Hepatocyte (in vitro differentiated cells): Measurements from ENCODE around the gene NAA15. TPM values are rescaled to one million over a fixed set of nuclear protein-coding genes. Genes with fewer than 3 reads are reported as not detected.
A peak's percentile ranks its signal among the peaks of the same experiment; 100 is the strongest.
"Not testable (repeated sequence)": the region's sequence is repeated elsewhere in the genome, so short reads cannot be mapped to it uniquely, and the experiment has no call there.

Experiments
- DNase-seq: peaks from one replicate; pipeline ENCODE4 v3.0.0-alpha.2; 2016; ENCODE audit warnings: low spot score
- H2AFZ ChIP-seq: fragments of 200-600 bp; sonication (generic); 2 replicates; pipeline ENCODE4 v1.6.0; 2016; ENCODE audit warnings: antibody characterized with exemption, mild to moderate bottlenecking
- H3K27ac ChIP-seq: fragments of 200-600 bp; sonication (generic); 2 replicates; pipeline ENCODE4 v1.5.1; 2016; ENCODE audit warnings: mild to moderate bottlenecking
- H3K27me3 ChIP-seq: fragments of 200-600 bp; sonication (generic); 2 replicates; pipeline ENCODE4 v1.6.1; 2016
- H3K36me3 ChIP-seq: fragments of 200-600 bp; sonication (generic); replicated peaks from 2 replicates; pipeline ENCODE4 v1.5.1; 2016; ENCODE audit warnings: low read depth; ENCODE audit not compliant: insufficient read depth
- H3K4me1 ChIP-seq: fragments of 200-600 bp; sonication (generic); 2 replicates; pipeline ENCODE4 v1.5.1; 2016; ENCODE audit warnings: mild to moderate bottlenecking, moderate library complexity; ENCODE audit not compliant: insufficient read depth
- H3K4me2 ChIP-seq: fragments of 200-600 bp; sonication (generic); 2 replicates; pipeline ENCODE4 v1.6.0; 2016
- H3K4me3 ChIP-seq: fragments of 200-600 bp; sonication (generic); 2 replicates; pipeline ENCODE4 v1.5.1; 2016; ENCODE audit warnings: mild to moderate bottlenecking
- H3K79me2 ChIP-seq: fragments of 200-600 bp; sonication (generic); 2 replicates; pipeline ENCODE4 v1.6.0; 2017; ENCODE audit warnings: mild to moderate bottlenecking
- H3K9me2 ChIP-seq: fragments of 200-600 bp; sonication (generic); replicated peaks from 2 replicates; pipeline ENCODE4 v1.6.0; 2017; ENCODE audit warnings: mild to moderate bottlenecking; ENCODE audit not compliant: insufficient read depth
- H3K9me3 ChIP-seq: fragments of 200-600 bp; sonication (generic); 2 replicates; pipeline ENCODE4 v1.5.1; 2016; ENCODE audit warnings: low read depth, mild to moderate bottlenecking
- H4K20me1 ChIP-seq: fragments of 200-600 bp; sonication (generic); 2 replicates; pipeline ENCODE4 v1.6.0; 2016; ENCODE audit warnings: mild to moderate bottlenecking; ENCODE audit not compliant: insufficient read depth, poor library complexity, severe bottlenecking
- EZH2 ChIP-seq: fragments of 200-600 bp; sonication (generic); IDR thresholded peaks from 2 replicates; pipeline ENCODE4 v1.6.1; 2016; ENCODE audit warnings: antibody characterized with exemption, mild to moderate bottlenecking, borderline replicate concordance
- EZH2phosphoT487 ChIP-seq: fragments of 200-600 bp; sonication (generic); IDR thresholded peaks from one replicate; pipeline ENCODE4 v1.6.1; 2018; ENCODE audit warnings: antibody characterized with exemption, mild to moderate bottlenecking, low read depth, moderate library complexity; ENCODE audit not compliant: unreplicated experiment, severe bottlenecking
- WGBS: methylation state at CpG from one replicate; pipeline ENCODE4 v1.1.6; 2016; ENCODE audit warnings: low lambda C conversion rate; ENCODE audit errors: missing lambda C conversion rate; 5-methylcytosine and 5-hydroxymethylcytosine counted together
- polyA plus RNA-seq: library from polyadenylated mRNA; unstranded; fragments of >200 nt; fragmentation: Nextera tagmentation; extraction: Ambion mirVana; gene quantifications from 2 replicates; pipeline ENCODE4 v1.2.1, GENCODE V29; 2016
- total RNA-seq: library from RNA; depleted of rRNA; stranded (reverse); fragments of >200 nt; gene quantifications from 2 replicates; pipeline ENCODE4 v1.2.3, GENCODE V29; 2014
- TF ChIP-seq, protein P1 (sequence below): fragments of 200-600 bp; sonication (generic); IDR thresholded peaks from 2 replicates; pipeline ENCODE4 v1.5.1; 2016; ENCODE audit warnings: antibody characterized with exemption, mild to moderate bottlenecking; ENCODE audit not compliant: poor library complexity

Gene NAA15
- total and polyA plus RNA-seq, 2 experiments from 2014 or later, result 15.3 to 29.6 TPM

DNA sequence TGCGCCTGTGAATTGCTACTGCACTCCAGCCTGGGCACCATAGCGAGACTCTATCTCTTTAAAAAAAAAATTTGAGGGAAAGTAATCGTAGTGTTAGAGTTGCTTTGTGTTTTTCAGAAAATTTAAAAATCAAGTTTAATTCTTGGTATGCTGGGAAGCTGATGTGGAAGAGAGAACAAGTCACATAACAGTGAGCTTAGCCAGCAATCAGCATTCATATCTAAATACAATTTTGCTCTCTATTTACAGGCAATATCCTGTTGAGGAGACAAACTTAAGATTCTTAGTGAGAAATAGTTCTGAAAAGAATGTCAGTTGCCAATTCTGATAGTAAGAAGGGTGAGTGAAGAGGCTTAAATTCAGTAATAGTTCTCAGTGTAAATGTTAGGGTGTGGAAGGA, 10.6 kb downstream of the NAA15 start:
- Histone ChIP-seq H3K4me3 (no peak overlapping the region), H3K79me2 (peaks cover 98% of the 10 kb centered on the region), H3K27ac (peak overlapping the region; percentile 3), H3K36me3 (no peaks in the 10 kb centered on the region), H3K9me2 (no peaks in the 10 kb centered on the region), H3K4me2 (no peak overlapping the region), H3K4me1 (no peaks in the 10 kb centered on the region), H3K9me3 (no peaks in the 10 kb centered on the region), H3K27me3 (no peaks in the 10 kb centered on the region), H2AFZ (no peak overlapping the region), H4K20me1 (peaks cover 51% of the 10 kb centered on the region)
- no peak for TF ChIP-seq EZH2
- no peak for TF ChIP-seq EZH2phosphoT487
- TF ChIP-seq, protein P1, sequence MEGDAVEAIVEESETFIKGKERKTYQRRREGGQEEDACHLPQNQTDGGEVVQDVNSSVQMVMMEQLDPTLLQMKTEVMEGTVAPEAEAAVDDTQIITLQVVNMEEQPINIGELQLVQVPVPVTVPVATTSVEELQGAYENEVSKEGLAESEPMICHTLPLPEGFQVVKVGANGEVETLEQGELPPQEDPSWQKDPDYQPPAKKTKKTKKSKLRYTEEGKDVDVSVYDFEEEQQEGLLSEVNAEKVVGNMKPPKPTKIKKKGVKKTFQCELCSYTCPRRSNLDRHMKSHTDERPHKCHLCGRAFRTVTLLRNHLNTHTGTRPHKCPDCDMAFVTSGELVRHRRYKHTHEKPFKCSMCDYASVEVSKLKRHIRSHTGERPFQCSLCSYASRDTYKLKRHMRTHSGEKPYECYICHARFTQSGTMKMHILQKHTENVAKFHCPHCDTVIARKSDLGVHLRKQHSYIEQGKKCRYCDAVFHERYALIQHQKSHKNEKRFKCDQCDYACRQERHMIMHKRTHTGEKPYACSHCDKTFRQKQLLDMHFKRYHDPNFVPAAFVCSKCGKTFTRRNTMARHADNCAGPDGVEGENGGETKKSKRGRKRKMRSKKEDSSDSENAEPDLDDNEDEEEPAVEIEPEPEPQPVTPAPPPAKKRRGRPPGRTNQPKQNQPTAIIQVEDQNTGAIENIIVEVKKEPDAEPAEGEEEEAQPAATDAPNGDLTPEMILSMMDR, result no peak
- WGBS, result 95% methylated on average over 3 of the region's 3 CpGs
- DNase-seq, result no peak

DNA sequence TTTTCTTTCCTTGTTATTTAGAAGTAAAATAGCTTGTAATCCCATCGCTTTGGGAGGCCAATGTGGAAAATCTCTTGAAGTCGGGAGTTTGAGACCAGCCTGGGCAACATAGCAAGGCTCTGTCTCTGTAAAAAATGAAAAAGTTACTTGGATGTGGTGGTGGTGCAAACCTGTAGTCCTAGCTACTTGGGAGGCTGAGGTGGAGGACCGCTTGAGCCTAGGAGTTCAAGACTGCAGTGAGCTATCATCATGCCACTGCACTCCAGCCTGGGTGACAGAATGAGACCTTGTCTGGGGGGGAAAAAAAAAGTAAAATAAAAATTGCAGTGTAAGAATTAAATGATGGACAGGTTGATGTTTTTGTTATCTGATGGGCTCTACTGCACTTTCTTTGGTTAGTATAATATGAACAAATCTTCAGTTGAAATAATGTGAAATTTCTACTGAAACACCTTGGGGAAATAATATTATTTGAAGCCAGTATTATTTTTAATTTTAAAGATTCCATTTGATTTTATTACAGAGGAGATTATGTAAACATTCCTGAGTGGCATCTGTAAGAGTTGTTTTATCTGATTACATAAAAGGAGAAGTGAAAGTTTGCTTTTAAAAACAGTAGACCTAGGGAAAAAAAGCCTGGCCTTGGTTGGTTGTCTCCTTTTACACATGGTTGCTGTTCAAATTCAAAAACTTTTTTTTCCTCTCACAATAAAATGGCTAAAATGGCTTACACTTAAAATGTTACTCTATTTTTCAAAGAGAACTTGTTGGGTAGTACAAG, 11.4 kb downstream of the NAA15 start:
- Histone ChIP-seq H3K27ac (no peak overlapping the region), H3K4me1 (no peaks in the 10 kb centered on the region), H3K4me2 (no peak overlapping the region), H3K79me2 (peaks cover 98% of the 10 kb centered on the region), H4K20me1 (peaks cover 47% of the 10 kb centered on the region), H3K9me3 (no peaks in the 10 kb centered on the region), H3K4me3 (no peak overlapping the region), H2AFZ (no peak overlapping the region), H3K9me2 (no peaks in the 10 kb centered on the region), H3K27me3 (no peaks in the 10 kb centered on the region), H3K36me3 (no peaks in the 10 kb centered on the region)
- no peak for DNase-seq
- TF ChIP-seq EZH2phosphoT487 (no peak), EZH2 (no peak)
- TF ChIP-seq, protein P1, result no peak
- 94% methylated on average over 3 of the region's 3 CpGs for WGBS

DNA sequence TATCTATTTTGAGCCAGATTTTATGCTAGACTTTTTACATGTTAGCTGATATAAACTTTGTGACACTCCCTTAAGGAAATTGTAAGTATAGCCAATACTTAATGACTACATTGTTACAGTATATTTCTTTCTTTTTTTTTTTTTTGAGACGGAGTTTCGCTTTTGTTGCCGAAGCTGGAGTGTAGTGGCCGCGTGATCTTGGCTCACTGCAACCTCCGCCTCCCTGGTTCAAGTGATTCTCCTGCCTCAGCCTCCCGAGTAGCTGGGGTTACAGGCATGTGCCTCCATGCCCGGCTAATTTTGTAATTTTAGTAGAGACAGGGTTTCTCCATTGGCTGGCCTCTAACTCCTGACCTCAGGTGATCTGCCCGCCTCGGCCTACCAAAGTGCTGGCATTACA, 12.1 kb downstream of the NAA15 start:
- H3K4me2 ChIP-seq, H3K27me3 ChIP-seq, H3K4me3 ChIP-seq, H3K9me3 ChIP-seq, DNase-seq, H3K4me1 ChIP-seq, H2AFZ ChIP-seq, H3K9me2 ChIP-seq, H3K27ac ChIP-seq, H3K36me3 ChIP-seq: not testable (repeated sequence)
- Histone ChIP-seq H3K79me2 (peaks cover 98% of the 10 kb centered on the region), H4K20me1 (peaks cover 44% of the 10 kb centered on the region)
- 97% methylated on average over 10 of the region's 10 CpGs for WGBS

DNA sequence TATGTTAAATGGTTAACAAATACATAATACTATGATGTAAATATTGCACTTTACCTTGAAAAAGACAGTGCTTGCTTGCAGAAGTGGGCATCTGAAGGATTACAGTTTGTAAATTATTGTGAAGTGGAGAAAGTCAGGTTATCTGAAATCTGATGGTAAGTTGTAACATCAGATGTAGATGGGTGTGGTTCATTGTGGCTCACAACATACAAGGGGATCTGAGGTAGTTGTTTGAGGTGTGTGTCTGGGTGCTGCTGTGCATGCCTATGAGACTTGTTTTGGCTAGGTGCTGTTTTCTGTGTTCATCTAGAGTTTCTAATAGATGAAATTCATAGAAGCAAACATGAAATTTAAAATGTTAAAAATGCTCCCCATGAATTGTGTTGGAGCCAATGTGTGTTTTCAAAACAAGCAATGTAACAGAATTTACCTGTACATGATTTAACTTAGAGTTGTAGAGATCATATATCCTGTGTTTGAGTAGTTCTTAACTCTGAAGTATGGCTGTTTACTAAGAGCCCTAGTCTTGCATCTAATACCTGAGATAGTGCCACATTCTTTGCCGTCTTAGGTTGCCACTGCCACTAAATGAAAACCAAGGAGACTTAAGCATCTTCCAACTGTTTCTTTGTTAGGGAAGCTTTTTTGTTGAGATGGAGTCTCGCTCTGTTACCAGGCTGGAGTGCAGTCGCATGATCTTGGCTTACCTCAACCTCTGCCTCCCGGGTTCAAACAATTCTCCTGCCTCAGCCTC, 12.9 kb downstream of the NAA15 start:
- Histone ChIP-seq H3K79me2 (peaks cover 98% of the 10 kb centered on the region), H3K4me2 (no peak overlapping the region), H3K27me3 (no peaks in the 10 kb centered on the region), H3K9me2 (no peaks in the 10 kb centered on the region), H4K20me1 (peaks cover 42% of the 10 kb centered on the region), H3K4me1 (no peaks in the 10 kb centered on the region), H3K27ac (no peak overlapping the region), H3K9me3 (no peaks in the 10 kb centered on the region), H3K36me3 (no peaks in the 10 kb centered on the region), H2AFZ (no peak overlapping the region), H3K4me3 (no peak overlapping the region)
- TF ChIP-seq, protein P1, result no peak
- TF ChIP-seq EZH2 (no peak), EZH2phosphoT487 (no peak)
- DNase-seq, result no peak
- WGBS, result 82% methylated on average over 4 of the region's 4 CpGs
